ENCODE data around the gene CROCC2.

CROCC2 gene

GRCh38 chr2:240919786-240920782, 13.9 kb downstream of the CROCC2 start:
- DNase-seq (ENCODE audit: low read depth in 1 of 2, low spot score in 1 of 2): no peak

DNA sequence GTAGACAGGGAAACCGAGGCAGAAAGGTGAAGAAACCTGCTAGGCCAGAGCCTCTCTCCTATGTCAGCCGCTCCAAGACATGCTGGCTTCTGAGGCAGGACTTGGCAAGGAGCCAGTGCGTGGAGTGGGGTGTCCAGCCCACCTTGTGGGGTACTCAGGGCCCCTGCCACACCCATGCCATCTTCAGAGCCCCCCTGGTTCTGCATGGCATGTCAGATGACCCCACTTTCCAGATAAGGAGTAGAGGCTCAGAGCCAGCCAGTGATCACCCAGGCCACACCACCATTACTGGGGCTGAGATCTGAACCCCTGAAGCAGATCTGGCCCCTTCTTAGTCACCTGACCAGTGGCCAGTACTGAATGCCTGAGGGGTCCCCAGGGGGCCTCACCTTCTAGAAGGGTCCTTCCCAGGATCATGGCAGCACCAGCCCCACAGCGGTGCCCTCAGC, 14.7 kb downstream of the CROCC2 start:
- DNase-seq (ENCODE audit: low read depth in 1 of 2, low spot score in 1 of 2): no peak

DNA sequence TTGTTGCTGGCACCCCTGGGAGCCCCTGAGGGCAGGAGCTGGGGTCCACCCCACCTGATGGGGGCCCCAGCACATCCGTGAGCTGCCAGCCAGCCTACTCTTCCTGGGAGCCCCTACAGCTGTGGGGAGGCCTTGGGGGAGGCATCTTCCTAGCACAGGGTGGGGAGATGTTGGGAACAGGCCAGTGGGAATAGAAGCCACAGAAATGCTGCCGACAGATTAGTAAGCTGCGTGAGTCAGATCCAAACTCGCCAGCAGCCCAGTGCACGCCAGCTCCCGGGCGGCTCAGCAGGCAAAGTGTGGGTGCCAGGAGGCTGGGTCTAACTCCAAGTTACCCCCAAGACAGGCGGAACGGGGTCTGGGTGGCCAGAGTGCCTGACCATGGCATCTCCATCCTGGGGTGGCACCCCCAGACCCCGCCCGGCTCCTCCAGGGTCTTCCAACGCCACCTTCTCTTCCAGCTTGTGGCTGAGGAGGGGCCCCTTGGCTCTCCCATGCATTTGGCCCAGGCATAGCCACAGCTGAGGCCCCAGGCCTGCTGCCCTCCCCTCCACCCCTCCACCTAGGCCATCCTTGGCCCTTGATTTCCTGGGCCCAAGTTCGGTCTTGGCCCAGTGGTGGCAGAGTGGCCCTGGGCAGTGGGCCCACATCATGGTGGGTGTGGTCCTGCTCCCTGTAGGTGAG, 15.3 kb downstream of the CROCC2 start:
- DNase-seq (ENCODE audit: low read depth in 1 of 2, low spot score in 1 of 2): no peak

GRCh38 chr2:240921995-240922244, 15.8 kb downstream of the CROCC2 start:
- no peak for DNase-seq (ENCODE audit: low read depth in 1 of 2, low spot score in 1 of 2)

GRCh38 chr2:240922245-240922981, 16.3 kb downstream of the CROCC2 start:
- DNase-seq (ENCODE audit: low read depth in 1 of 2, low spot score in 1 of 2): no peak

DNA sequence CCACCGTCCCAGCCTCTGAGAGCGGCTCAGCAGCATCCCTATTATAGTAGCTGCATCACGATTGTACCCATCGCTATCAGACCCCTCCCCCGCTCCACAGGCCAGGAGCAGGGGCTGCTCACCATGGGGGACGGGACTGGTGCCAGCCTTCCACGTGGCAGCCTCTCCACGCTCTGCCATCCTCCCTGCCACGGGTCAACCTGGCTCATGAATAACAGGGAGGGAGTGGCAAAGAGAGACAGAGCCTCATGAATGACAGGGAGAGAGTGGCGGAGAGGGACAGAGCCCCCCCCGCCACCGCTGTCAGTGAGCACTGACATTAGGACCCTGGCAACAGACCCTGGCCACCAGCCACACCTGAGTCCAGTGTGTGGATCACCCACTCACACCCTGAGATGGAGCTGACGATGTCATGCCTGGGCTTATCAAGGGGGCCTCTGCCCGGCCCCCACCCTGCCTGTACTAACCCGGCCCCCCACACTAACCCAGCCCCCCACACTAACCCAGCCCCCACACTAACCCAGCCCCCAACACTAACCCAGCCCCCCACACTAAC, 16.9 kb downstream of the CROCC2 start:
- DNase-seq (ENCODE audit: low read depth in 1 of 2, low spot score in 1 of 2): no peak

GRCh38 chr2:240925191-240925567, 19.0 kb downstream of the CROCC2 start:
- DNase-seq (ENCODE audit: low read depth in 1 of 2, low spot score in 1 of 2): no peak

DNA sequence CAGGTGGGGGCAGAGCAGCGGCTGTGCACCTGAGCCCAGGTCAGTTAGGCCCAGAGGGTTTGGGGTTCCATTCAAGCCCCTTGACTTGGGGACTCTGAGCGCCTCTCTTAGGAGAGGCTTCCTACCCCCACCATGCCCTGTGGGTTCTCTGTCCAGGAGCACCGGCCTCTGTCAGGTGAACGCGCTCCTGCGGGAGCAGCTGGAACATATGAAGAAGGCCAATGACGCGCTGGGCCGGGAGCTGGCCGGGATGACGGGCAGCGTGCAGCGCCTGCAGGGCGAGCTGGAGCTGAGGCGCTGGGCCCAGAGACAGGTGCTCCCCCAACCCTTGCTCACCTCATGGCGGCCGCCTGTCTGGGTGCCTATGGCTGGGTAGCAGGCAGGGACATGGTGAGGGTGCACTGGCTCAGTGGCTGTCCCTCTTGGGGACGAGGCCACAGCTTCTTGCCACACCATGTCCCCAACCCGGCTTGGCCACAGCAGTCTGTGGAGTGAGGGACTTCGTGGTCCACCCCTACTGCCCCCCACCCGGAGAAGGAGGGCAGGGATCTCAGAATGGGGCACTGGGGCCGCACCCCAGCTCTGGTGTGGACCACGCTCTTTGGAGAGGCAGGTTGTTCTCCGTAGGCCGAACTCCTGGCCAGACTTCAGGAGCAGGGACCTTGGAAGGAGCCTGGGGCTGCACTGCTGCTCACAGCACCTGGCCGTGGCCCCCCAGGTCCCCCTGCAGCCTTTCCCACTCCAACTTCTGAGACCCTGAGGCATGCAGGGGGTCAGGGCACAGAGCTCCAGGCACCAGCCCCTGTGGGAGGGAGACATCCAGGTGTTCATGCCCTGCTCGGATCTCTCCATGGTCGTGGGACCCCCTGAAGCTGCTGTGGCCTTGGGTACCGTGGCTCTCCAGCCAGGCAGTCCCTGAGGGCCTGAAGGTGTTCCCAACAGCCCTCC, 19.7 kb downstream of the CROCC2 start:
- no peak for DNase-seq (ENCODE audit: low read depth in 1 of 2, low spot score in 1 of 2)

DNA sequence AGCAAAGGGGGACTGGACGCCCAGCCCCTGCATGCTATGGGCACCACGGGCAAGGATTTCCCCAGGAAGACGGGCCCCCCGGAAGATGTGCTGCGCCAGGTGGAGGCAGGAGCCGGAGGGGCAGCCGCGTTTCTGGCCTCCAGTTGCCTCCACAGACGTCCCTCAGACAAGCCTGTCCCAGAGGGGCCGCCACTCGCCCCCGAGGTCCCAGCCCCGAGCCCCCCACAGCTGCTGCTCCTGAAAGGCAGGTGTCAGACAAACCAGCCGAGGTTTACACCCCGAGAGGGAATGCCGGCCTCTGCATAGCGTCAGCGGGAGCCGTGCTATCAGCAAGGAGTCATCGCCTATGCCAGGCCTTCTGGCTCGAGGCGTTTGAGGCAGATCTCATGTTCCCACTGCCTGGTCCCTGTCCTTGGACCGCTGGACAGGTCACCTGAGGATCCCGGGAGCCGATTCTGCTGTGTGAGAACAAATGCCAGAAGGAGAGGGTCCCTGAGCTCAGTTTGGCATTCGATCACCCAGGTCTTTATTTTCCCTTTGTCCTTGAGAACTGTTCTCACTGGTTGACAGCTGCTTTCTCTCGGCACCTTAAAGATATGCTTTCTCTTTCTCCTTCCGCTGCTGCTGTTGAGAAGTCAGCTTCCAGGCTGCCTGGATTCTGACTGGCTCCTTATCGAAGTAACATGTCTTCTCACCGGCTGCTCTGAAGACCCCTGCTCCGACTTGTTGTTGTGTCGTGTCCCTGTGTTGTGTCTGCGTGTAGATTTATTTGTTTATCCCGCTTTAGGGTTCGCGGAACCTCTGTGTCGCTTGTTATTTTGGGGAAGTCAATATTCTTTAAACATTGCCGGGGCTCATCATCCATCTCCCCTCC, 20.6 kb downstream of the CROCC2 start:
- no peak for DNase-seq (ENCODE audit: low read depth in 1 of 2, low spot score in 1 of 2)

DNA sequence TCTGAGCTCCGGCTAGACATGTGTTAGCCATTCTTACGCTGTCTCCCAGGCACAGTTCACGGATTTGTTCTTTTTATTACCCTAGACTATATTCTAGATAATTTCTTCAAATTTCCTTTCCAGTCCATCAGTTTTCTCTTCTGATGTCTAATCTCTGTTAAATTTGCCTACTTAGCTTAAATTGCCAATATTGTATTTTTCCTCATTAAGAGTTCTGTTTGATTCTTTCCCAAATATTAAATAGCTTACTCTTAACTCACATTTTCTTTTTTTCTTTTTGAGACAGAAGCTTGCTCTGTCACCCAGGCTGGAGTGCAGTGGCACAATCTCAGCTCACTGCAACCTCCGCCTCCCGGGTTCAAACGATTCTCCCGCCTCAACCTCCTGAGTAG, 21.2 kb downstream of the CROCC2 start:
- no peak for DNase-seq (ENCODE audit: low read depth in 1 of 2, low spot score in 1 of 2)

GRCh38 chr2:240928476-240929363, 22.6 kb downstream of the CROCC2 start:
- DNase-seq (ENCODE audit: low read depth in 1 of 2, low spot score in 1 of 2): no peak

DNA sequence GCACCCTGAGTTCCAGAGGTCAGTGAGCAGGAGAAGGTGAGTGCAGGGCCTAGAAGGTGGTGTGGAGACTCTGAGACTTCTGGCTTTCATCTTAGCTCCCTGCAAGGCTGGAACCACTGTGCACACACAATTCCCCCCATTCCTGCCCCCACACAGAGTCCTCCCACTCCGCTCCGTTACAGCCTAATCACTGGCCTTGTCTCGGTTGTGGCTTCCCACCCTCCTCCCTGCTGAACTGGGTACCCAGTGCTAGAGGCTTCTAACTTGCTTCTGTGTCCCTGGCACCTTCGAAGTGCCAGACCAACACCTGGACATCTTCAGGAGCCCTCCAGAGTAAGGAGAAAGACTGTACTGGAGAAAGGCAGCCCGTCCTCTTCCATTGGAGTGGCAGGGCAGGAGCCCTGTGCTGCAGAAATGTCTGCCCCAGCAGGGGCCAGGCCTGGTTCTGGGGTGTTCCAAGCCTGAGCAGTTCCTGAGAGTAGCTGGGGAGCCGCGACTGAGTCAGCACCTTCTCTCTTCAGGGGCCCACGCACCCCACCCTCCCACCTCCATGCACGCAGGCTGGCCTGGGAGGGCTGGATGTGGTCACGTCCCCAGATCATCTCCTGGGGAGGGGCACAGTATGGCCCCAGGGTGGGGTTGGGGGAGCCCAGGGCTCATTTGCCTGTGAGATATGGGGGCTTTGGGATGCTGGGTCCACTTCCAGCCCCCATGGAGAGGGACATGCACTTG, 23.4 kb downstream of the CROCC2 start:
- DNase-seq (ENCODE audit: low read depth in 1 of 2, low spot score in 1 of 2): no peak

DNA sequence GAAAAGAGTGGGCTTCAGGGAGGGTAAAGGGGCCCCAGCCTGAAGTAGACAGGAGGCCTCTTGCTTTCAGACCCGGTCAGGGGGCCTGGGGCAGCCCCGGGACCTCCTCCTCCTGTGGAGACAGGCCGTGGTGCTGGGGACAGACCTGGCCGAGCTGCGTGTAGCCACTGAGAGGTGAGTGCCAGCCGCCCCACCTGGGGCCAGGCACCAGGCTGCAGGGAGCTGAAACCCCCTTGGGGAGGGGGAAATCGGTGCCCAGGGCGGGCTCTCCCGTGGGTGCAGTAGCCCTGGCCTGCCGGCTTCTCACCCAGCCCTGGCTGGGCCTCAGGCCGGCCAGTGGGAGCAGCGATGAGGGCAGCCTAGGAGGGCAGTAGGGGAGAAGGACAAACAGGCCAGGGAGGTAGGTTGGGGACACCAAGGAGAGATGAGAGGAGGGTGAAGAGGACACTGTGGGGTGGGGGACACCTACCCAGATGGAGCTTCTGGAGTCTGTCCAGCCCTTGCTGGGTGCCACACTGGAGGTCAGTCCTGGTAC, 24.0 kb downstream of the CROCC2 start:
- no peak for DNase-seq (ENCODE audit: low read depth in 1 of 2, low spot score in 1 of 2)

- DNase-seq (ENCODE audit: low read depth in 1 of 2, low spot score in 1 of 2): no peak
These were observed 24.6 kb downstream of the CROCC2 start for GRCh38 chr2:240930631-240931318.

GRCh38 chr2:240931319-240931949, 25.3 kb downstream of the CROCC2 start:
- DNase-seq (ENCODE audit: low read depth in 1 of 2, low spot score in 1 of 2): no peak

- DNase-seq (ENCODE audit: low read depth in 1 of 2, low spot score in 1 of 2): no peak
These were observed 26.0 kb downstream of the CROCC2 start for GRCh38 chr2:240932001-240932723.
